ENCODE measurements around the gene ANKS6. TPM values are rescaled to one million over a fixed set of nuclear protein-coding genes. Genes with fewer than 3 reads are reported as not detected.

The ANKS6 gene
- total RNA-seq, 1 experiment from 2014 or later = 39.2 TPM

DNA sequence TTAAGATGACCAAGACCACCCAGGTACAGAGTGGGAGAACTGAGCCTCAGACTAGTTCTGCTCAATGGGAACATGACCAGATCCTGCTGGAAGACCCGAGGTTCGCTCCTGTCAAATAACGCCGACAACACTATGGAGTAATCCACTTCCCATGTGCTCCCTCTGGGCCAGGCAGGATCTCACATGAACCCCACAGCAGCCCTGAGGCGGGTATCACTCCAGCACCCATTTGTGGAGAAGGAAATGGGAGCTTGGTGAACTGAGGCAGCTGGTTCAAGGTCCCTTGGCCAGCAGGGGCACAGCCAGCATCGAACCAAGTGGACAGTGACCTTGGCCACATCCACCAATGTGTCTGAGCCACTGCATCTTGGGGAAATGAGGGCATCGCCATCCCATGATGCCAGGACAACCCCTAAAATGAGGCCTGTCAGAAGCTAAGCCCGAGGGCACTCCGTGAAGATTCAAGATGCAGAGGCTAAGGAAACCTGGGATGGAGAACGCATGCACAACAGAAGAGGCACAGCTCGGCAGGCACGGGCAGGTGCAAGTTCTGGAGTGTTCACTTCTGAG lies 8.5 kb downstream of the ANKS6 start:
- ChIA-PET RAD21 (ENCODE audit: low non-redundant PET in 1 of 2, low total read pairs in 2 of 2, uncharacterized antibody in 2 of 2, unreplicated experiment in 2 of 2) (no interaction called here), CTCF (no interaction called here), POLR2A (no interaction called here)
- intact Hi-C loops (cut with micrococcal nuclease) = no loop called here
- Histone ChIP-seq H3K79me2 (ENCODE audit: insufficient read depth, low read length) (peaks cover 46% of the 10 kb centered on the region), H3K4me1 (ENCODE audit: control insufficient read depth in 1 of 2, insufficient read depth in 2 of 2, low read length in 2 of 2) (peaks cover 15 to 50% of the 10 kb centered on the region in 2 experiments), H3K9me2 (ENCODE audit: insufficient read depth) (no peaks in the 10 kb centered on the region), H3K27ac (ENCODE audit: low read depth, low read length) (no peak overlapping the region), H3K4me2 (ENCODE audit: low read length) (no peak overlapping the region), H3K9me3 (ENCODE audit: control insufficient read depth in 1 of 2, insufficient read depth in 1 of 2, low read depth in 1 of 2, low read length in 2 of 2) (no peaks in the 10 kb centered on the region), H2AFZ (ENCODE audit: low read depth, low read length, poor library complexity, severe bottlenecking) (no peak overlapping the region), H4K20me1 (ENCODE audit: insufficient read depth) (peaks cover 10% of the 10 kb centered on the region; the same call in 1 of the 2 replicates), H3K27me3 (ENCODE audit: insufficient read depth, low read length) (no peaks in the 10 kb centered on the region), H3K9ac (ENCODE audit: low read length) (no peak overlapping the region), H3K36me3 (ENCODE audit: control insufficient read depth in 1 of 2, insufficient read depth in 2 of 2, low read length in 2 of 2) (peaks cover 7 to 53% of the 10 kb centered on the region in 2 experiments; a peak in 3 of 4 replicates), H3K4me3 (replicated peaks in 1 of 2; ENCODE audit: low read depth in 1 of 2, low read length in 2 of 2) (no peak overlapping the region)
- TF ChIP-seq, protein P1, sequence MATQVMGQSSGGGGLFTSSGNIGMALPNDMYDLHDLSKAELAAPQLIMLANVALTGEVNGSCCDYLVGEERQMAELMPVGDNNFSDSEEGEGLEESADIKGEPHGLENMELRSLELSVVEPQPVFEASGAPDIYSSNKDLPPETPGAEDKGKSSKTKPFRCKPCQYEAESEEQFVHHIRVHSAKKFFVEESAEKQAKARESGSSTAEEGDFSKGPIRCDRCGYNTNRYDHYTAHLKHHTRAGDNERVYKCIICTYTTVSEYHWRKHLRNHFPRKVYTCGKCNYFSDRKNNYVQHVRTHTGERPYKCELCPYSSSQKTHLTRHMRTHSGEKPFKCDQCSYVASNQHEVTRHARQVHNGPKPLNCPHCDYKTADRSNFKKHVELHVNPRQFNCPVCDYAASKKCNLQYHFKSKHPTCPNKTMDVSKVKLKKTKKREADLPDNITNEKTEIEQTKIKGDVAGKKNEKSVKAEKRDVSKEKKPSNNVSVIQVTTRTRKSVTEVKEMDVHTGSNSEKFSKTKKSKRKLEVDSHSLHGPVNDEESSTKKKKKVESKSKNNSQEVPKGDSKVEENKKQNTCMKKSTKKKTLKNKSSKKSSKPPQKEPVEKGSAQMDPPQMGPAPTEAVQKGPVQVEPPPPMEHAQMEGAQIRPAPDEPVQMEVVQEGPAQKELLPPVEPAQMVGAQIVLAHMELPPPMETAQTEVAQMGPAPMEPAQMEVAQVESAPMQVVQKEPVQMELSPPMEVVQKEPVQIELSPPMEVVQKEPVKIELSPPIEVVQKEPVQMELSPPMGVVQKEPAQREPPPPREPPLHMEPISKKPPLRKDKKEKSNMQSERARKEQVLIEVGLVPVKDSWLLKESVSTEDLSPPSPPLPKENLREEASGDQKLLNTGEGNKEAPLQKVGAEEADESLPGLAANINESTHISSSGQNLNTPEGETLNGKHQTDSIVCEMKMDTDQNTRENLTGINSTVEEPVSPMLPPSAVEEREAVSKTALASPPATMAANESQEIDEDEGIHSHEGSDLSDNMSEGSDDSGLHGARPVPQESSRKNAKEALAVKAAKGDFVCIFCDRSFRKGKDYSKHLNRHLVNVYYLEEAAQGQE (IDR thresholded peaks at IDR 0.05; ENCODE audit: low read depth) = no peak
- TF ChIP-seq SIN3A (IDR thresholded peaks at IDR 0.05; ENCODE audit: low read depth) (no peak), CBX3 (IDR thresholded peaks at IDR 0.05; ENCODE audit: low read depth) (no peak), ZFX (IDR thresholded peaks at IDR 0.05) (no peak), POLR2A (IDR thresholded peaks at IDR 0.05; ENCODE audit: borderline replicate concordance, extremely low read depth, insufficient read depth, insufficient read length) (no peak), POLR2AphosphoS5 (IDR thresholded peaks at IDR 0.05; ENCODE audit: low read depth, low read length) (no peak), YY1 (IDR thresholded peaks at IDR 0.05; ENCODE audit: extremely low read depth, insufficient replicate concordance, low read depth, low read length) (no peak), EZH2phosphoT487 (IDR thresholded peaks at IDR 0.05; ENCODE audit: borderline replicate concordance) (no peak), FOSL1 (IDR thresholded peaks at IDR 0.05; ENCODE audit: low read depth) (no peak), CEBPB (IDR thresholded peaks at IDR 0.05; ENCODE audit: low read depth) (no peak), ZNF274 (IDR thresholded peaks at IDR 0.05; ENCODE audit: low read depth, low read length) (no peak), ELF1 (IDR thresholded peaks at IDR 0.05; ENCODE audit: borderline replicate concordance, low read depth) (no peak), JUND (IDR thresholded peaks at IDR 0.05) (no peak), SP1 (IDR thresholded peaks at IDR 0.05; ENCODE audit: low read depth) (no peak), EZH2 (IDR thresholded peaks at IDR 0.05) (no peak), SRF (IDR thresholded peaks at IDR 0.05; ENCODE audit: low read depth) (no peak)
- TF ChIP-seq, protein P2, sequence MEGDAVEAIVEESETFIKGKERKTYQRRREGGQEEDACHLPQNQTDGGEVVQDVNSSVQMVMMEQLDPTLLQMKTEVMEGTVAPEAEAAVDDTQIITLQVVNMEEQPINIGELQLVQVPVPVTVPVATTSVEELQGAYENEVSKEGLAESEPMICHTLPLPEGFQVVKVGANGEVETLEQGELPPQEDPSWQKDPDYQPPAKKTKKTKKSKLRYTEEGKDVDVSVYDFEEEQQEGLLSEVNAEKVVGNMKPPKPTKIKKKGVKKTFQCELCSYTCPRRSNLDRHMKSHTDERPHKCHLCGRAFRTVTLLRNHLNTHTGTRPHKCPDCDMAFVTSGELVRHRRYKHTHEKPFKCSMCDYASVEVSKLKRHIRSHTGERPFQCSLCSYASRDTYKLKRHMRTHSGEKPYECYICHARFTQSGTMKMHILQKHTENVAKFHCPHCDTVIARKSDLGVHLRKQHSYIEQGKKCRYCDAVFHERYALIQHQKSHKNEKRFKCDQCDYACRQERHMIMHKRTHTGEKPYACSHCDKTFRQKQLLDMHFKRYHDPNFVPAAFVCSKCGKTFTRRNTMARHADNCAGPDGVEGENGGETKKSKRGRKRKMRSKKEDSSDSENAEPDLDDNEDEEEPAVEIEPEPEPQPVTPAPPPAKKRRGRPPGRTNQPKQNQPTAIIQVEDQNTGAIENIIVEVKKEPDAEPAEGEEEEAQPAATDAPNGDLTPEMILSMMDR (IDR thresholded peaks at IDR 0.05 in 2 of 3, conservative IDR thresholded peaks at IDR 0.05 in 1 of 3; ENCODE audit: borderline replicate concordance in 1 of 3, insufficient read depth in 1 of 3, low read depth in 2 of 3, low read length in 2 of 3) = no peak
- TF ChIP-seq, protein P3, sequence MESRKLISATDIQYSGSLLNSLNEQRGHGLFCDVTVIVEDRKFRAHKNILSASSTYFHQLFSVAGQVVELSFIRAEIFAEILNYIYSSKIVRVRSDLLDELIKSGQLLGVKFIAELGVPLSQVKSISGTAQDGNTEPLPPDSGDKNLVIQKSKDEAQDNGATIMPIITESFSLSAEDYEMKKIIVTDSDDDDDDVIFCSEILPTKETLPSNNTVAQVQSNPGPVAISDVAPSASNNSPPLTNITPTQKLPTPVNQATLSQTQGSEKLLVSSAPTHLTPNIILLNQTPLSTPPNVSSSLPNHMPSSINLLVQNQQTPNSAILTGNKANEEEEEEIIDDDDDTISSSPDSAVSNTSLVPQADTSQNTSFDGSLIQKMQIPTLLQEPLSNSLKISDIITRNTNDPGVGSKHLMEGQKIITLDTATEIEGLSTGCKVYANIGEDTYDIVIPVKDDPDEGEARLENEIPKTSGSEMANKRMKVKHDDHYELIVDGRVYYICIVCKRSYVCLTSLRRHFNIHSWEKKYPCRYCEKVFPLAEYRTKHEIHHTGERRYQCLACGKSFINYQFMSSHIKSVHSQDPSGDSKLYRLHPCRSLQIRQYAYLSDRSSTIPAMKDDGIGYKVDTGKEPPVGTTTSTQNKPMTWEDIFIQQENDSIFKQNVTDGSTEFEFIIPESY (IDR thresholded peaks at IDR 0.05; ENCODE audit: extremely low read depth, insufficient replicate concordance, low read length) = no peak
- TF ChIP-seq, protein P4, sequence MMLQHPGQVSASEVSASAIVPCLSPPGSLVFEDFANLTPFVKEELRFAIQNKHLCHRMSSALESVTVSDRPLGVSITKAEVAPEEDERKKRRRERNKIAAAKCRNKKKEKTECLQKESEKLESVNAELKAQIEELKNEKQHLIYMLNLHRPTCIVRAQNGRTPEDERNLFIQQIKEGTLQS (IDR thresholded peaks at IDR 0.05) = no peak
- DNase-seq (ENCODE audit: low read depth, low spot score) (no peak), ATAC-seq (no peak)
- BruUV-seq (replicated peaks) = no TSS peak

Data from HCT116 (cell line).